Vagina (tissue), 2 donors: ENCODE results near the gene TJP2.

ENCODE experiments used
- POLR2A ChIP-seq, 2 donors: fragments of 450-650 bp; IDR thresholded peaks; one replicate each; pipeline ENCODE4 v1.6.1; 2017; ENCODE audit warnings: antibody characterized with exemption in 2 of 2, mild to moderate bottlenecking in 2 of 2, moderate library complexity in 2 of 2
- TF ChIP-seq, protein P1 (sequence below), 3 experiments: fragments of 450-650 bp in 2 of 3; fragments of 200-600 bp in 1 of 3; sonication (generic) in 1 of 3; IDR thresholded peaks; one replicate each; pipeline ENCODE4 v1.5.1; 2017 to 2019; ENCODE audit warnings: antibody characterized with exemption in 3 of 3, mild to moderate bottlenecking in 2 of 3, moderate library complexity in 2 of 3

DNA sequence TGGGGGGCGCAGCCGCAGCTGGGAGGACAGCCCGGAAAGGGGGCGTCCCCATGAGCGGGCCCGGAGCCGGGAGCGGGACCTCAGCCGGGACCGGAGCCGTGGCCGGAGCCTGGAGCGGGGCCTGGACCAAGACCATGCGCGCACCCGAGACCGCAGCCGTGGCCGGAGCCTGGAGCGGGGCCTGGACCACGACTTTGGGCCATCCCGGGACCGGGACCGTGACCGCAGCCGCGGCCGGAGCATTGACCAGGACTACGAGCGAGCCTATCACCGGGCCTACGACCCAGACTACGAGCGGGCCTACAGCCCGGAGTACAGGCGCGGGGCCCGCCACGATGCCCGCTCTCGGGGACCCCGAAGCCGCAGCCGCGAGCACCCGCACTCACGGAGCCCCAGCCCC lies 47.0 kb downstream of the TJP2 start:
- TF ChIP-seq, protein P1, sequence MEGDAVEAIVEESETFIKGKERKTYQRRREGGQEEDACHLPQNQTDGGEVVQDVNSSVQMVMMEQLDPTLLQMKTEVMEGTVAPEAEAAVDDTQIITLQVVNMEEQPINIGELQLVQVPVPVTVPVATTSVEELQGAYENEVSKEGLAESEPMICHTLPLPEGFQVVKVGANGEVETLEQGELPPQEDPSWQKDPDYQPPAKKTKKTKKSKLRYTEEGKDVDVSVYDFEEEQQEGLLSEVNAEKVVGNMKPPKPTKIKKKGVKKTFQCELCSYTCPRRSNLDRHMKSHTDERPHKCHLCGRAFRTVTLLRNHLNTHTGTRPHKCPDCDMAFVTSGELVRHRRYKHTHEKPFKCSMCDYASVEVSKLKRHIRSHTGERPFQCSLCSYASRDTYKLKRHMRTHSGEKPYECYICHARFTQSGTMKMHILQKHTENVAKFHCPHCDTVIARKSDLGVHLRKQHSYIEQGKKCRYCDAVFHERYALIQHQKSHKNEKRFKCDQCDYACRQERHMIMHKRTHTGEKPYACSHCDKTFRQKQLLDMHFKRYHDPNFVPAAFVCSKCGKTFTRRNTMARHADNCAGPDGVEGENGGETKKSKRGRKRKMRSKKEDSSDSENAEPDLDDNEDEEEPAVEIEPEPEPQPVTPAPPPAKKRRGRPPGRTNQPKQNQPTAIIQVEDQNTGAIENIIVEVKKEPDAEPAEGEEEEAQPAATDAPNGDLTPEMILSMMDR (IDR thresholded peaks at IDR 0.05): no peak
- no peak for TF ChIP-seq POLR2A (IDR thresholded peaks at IDR 0.05)
